GM18508 (cell line): Measurements from ENCODE around the gene CCDC169.
"Not testable (repeated sequence)": the region's sequence is repeated elsewhere in the genome, so short reads cannot be mapped to it uniquely, and the experiment has no call there.

ENCODE experiments used
- ATAC-seq: cut with Tn5 transposase; IDR thresholded peaks from one replicate; pipeline ENCODE4 v1.9.1; 2021; ENCODE audit warnings: moderate number of reproducible peaks; ENCODE audit not compliant: insufficient read depth, unreplicated experiment

Gene CCDC169

GRCh38 chr13:36319793-36320192 is 22.2 kb upstream of the CCDC169 start:
- not testable (repeated sequence) for ATAC-seq

GRCh38 chr13:36313047-36313969 is 15.7 kb upstream of the CCDC169 start:
- ATAC-seq, result no peak

GRCh38 chr13:36310417-36311108 is 12.9 kb upstream of the CCDC169 start:
- ATAC-seq, result no peak

- ATAC-seq, result no peak
These were observed 4.7 kb upstream of the CCDC169 start for GRCh38 chr13:36302289-36302688.

- not testable (repeated sequence) for ATAC-seq
These were observed 1.9 kb upstream of the CCDC169 start for GRCh38 chr13:36299469-36299868.

GRCh38 chr13:36298535-36299068 is 988 bp upstream of the CCDC169 start:
- no peak for ATAC-seq

GRCh38 chr13:36294096-36294495 is 3.5 kb downstream of the CCDC169 start:
- no peak for ATAC-seq

- no peak for ATAC-seq
These were observed 4.1 kb downstream of the CCDC169 start for GRCh38 chr13:36293497-36293896.

- no peak for ATAC-seq
These were observed 8.7 kb downstream of the CCDC169 start for GRCh38 chr13:36288794-36289391.

- ATAC-seq, result no peak
These were observed 11.6 kb downstream of the CCDC169 start for GRCh38 chr13:36286006-36286405.

GRCh38 chr13:36282821-36283432 is 14.7 kb downstream of the CCDC169 start:
- no peak for ATAC-seq

GRCh38 chr13:36275190-36276002 is 22.2 kb downstream of the CCDC169 start:
- no peak for ATAC-seq

GRCh38 chr13:36273431-36273830 is 24.2 kb downstream of the CCDC169 start:
- no peak for ATAC-seq

GRCh38 chr13:36261976-36262375 is 35.6 kb downstream of the CCDC169 start:
- no peak for ATAC-seq

- ATAC-seq, result no peak
These were observed 36.6 kb downstream of the CCDC169 start for GRCh38 chr13:36261011-36261410.

GRCh38 chr13:36259361-36260137 is 38.1 kb downstream of the CCDC169 start:
- ATAC-seq, result no peak

GRCh38 chr13:36258831-36259230 is 38.8 kb downstream of the CCDC169 start:
- ATAC-seq, result no peak

- ATAC-seq, result no peak
These were observed 46.1 kb downstream of the CCDC169 start for GRCh38 chr13:36251526-36251925.

GRCh38 chr13:36251017-36251416 is 46.6 kb downstream of the CCDC169 start:
- no peak for ATAC-seq
